NCI-H526 treated with DMSO at 0.1 percent for 48 hours (cell line): ENCODE results near the gene BCAT1.
A peak's percentile ranks its signal among the peaks of the same experiment; 100 is the strongest.

Experiments
- DNase-seq: peaks from one replicate; lab custom pipeline; 2025; lab: John Stamatoyannopoulos, UW

The BCAT1 gene

GRCh38 chr12:24808651-24809050 is 140.2 kb downstream of the BCAT1 start:
- no peak for DNase-seq

- no peak for DNase-seq
These were observed 142.5 kb downstream of the BCAT1 start for GRCh38 chr12:24806386-24806785.

- no peak for DNase-seq
These were observed 145.3 kb downstream of the BCAT1 start for GRCh38 chr12:24803430-24804245.

GRCh38 chr12:24798335-24798734 is 150.6 kb downstream of the BCAT1 start:
- DNase-seq = no peak

GRCh38 chr12:24797901-24798300 is 151.0 kb downstream of the BCAT1 start:
- DNase-seq = no peak

GRCh38 chr12:24796876-24797275 is 152.0 kb downstream of the BCAT1 start:
- no peak for DNase-seq

GRCh38 chr12:24795699-24796347 is 153.1 kb downstream of the BCAT1 start:
- DNase-seq = no peak

- DNase-seq = no peak
These were observed 157.3 kb downstream of the BCAT1 start for GRCh38 chr12:24791622-24792021.

- DNase-seq = no peak
These were observed 160.0 kb downstream of the BCAT1 start for GRCh38 chr12:24788886-24789285.

GRCh38 chr12:24780697-24781368 is 168.1 kb downstream of the BCAT1 start:
- DNase-seq = peak; percentile 21

GRCh38 chr12:24778486-24779304 is 170.2 kb downstream of the BCAT1 start:
- peak; percentile 59 for DNase-seq

GRCh38 chr12:24777359-24777758 is 171.5 kb downstream of the BCAT1 start:
- DNase-seq = no peak

GRCh38 chr12:24776861-24777260 is 172.0 kb downstream of the BCAT1 start:
- DNase-seq = no peak

GRCh38 chr12:24775073-24775472 is 173.8 kb downstream of the BCAT1 start:
- DNase-seq = no peak

- no peak for DNase-seq
These were observed 174.9 kb downstream of the BCAT1 start for GRCh38 chr12:24773996-24774395.

GRCh38 chr12:24772813-24773212 is 176.1 kb downstream of the BCAT1 start:
- DNase-seq = no peak

GRCh38 chr12:24770821-24771220 is 178.1 kb downstream of the BCAT1 start:
- DNase-seq = no peak

- no peak for DNase-seq
These were observed 178.6 kb downstream of the BCAT1 start for GRCh38 chr12:24770334-24770733.

- DNase-seq = no peak
These were observed 179.2 kb downstream of the BCAT1 start for GRCh38 chr12:24769682-24770081.

GRCh38 chr12:24768415-24768814 is 180.5 kb downstream of the BCAT1 start:
- DNase-seq = no peak

GRCh38 chr12:24767016-24767415 is 181.9 kb downstream of the BCAT1 start:
- no peak for DNase-seq

GRCh38 chr12:24764712-24765111 is 184.2 kb downstream of the BCAT1 start:
- DNase-seq = no peak
